Colonic mucosa (tissue), 4 donors: ENCODE data around the gene GNAT2. TPM values are rescaled to one million over a fixed set of nuclear protein-coding genes. Genes with fewer than 3 reads are reported as not detected.
A peak's percentile ranks its signal among the peaks of the same experiment; 100 is the strongest.

Experiments used
- DNase-seq: peaks from one replicate; pipeline ENCODE4 v3.0.0-alpha.2; 2020
- H3K27ac ChIP-seq: fragments of 200-600 bp; one replicate; pipeline ENCODE4 v1.8.0; 2021
- H3K27me3 ChIP-seq: fragments of 200-600 bp; one replicate; pipeline ENCODE4 v1.8.0; 2021
- H3K36me3 ChIP-seq: fragments of 200-600 bp; one replicate; pipeline ENCODE4 v1.8.0; 2021
- H3K4me1 ChIP-seq: fragments of 200-600 bp; one replicate; pipeline ENCODE4 v1.8.0; 2021; ENCODE audit warnings: mild to moderate bottlenecking
- H3K4me3 ChIP-seq: fragments of 200-600 bp; one replicate; pipeline ENCODE4 v1.8.0; 2021
- H3K9ac ChIP-seq, 2 donors: one replicate each; pipeline ENCODE4 v1.7.0; 2013; ENCODE audit warnings: control low read depth in 2 of 2, low read depth in 2 of 2, low read length in 2 of 2
- H3K9me3 ChIP-seq: fragments of 200-600 bp; one replicate; pipeline ENCODE4 v1.8.0; 2021
- CTCF ChIP-seq: fragments of 200-600 bp; IDR thresholded peaks from one replicate; pipeline ENCODE4 v1.8.0; 2022; ENCODE audit warnings: antibody characterized with exemption, mild to moderate bottlenecking
- intact Hi-C: fragments of 100-400 bp; cut with DNase I; formaldehyde crosslinking; loops from one replicate; pipeline ENCODE4 v1.14.1; 2022
- total RNA-seq, 2 donors: library from RNA; stranded (reverse); fragmentation: NEBNext Ultra II Directional in 1 of 2; extraction: Animal tissue kit (Norgen Biotek cat#: 25700) in 1 of 2; gene quantifications; one replicate each; pipeline ENCODE4 v1.2.1, GENCODE V29; 2021
- donor health status: healthy.
- donor health status: DM: no; HTN: no; CAD: no.
- donor health status: DM: no; HTN: no; CAD: no.

The GNAT2 gene
- total RNA-seq, 2 donors from 2014 or later, result 0.32 TPM; not detected in 1

GRCh38 chr1:109655615-109656519 lies 36.5 kb upstream of the GNAT2 start, which contains the start of gene GSTM4:
TSS of gene GSTM4 (plus strand) at chr1:109656099. CDS start at chr1:109656390, 291 bp downstream.
- peak within 1 kb of the TSS; percentile 85 to 98 for H3K9ac ChIP-seq
- peak within 1 kb of the TSS; percentile 62 for H3K27ac ChIP-seq
- no peaks in the 10 kb centered on the region for H3K9me3 ChIP-seq
- TF ChIP-seq CTCF, result no peak
- intact Hi-C loops, result no loop called here
- no peaks in the 10 kb centered on the region for H3K36me3 ChIP-seq
- peak; percentile 93 for DNase-seq
- no peaks in the 10 kb centered on the region for H3K4me1 ChIP-seq
- H3K27me3 ChIP-seq, result no peaks in the 10 kb centered on the region
- H3K4me3 ChIP-seq, result peak within 1 kb of the TSS; percentile 62

- no peak overlapping the region for H3K9ac ChIP-seq
- H3K4me1 ChIP-seq, result no peaks in the 10 kb centered on the region
- H3K4me3 ChIP-seq, result no peak overlapping the region
- H3K27me3 ChIP-seq, result no peaks in the 10 kb centered on the region
- no peak for TF ChIP-seq CTCF
- no peak overlapping the region for H3K27ac ChIP-seq
- no peak for DNase-seq
- no peaks in the 10 kb centered on the region for H3K36me3 ChIP-seq
- H3K9me3 ChIP-seq, result no peaks in the 10 kb centered on the region
- intact Hi-C loops, result no loop called here
Measured at GRCh38 chr1:109654519-109654918, 35.1 kb upstream of the GNAT2 start.

- Histone ChIP-seq H3K9me3 (no peaks in the 10 kb centered on the region), H3K4me3 (no peak overlapping the region), H3K9ac (no peak overlapping the region), H3K27me3 (no peaks in the 10 kb centered on the region), H3K4me1 (no peaks in the 10 kb centered on the region), H3K36me3 (no peaks in the 10 kb centered on the region), H3K27ac (no peak overlapping the region)
- intact Hi-C loops, result no loop called here
- no peak for DNase-seq
- no peak for TF ChIP-seq CTCF
Measured at GRCh38 chr1:109653306-109653705, 33.9 kb upstream of the GNAT2 start.

- Histone ChIP-seq H3K4me3 (no peak overlapping the region), H3K27me3 (no peaks in the 10 kb centered on the region), H3K9me3 (no peaks in the 10 kb centered on the region), H3K9ac (no peak overlapping the region), H3K4me1 (no peaks in the 10 kb centered on the region), H3K36me3 (no peaks in the 10 kb centered on the region), H3K27ac (no peak overlapping the region)
- DNase-seq, result no peak
- intact Hi-C loops, result no loop called here
- TF ChIP-seq CTCF, result no peak
Measured at GRCh38 chr1:109652402-109652801, 33.0 kb upstream of the GNAT2 start.

GRCh38 chr1:109650609-109651008 lies 31.2 kb upstream of the GNAT2 start:
- Histone ChIP-seq H3K27me3 (no peaks in the 10 kb centered on the region), H3K36me3 (no peaks in the 10 kb centered on the region), H3K9ac (no peak overlapping the region), H3K4me3 (no peak overlapping the region), H3K27ac (no peak overlapping the region), H3K4me1 (no peaks in the 10 kb centered on the region), H3K9me3 (no peaks in the 10 kb centered on the region)
- no peak for TF ChIP-seq CTCF
- intact Hi-C loops, result no loop called here
- no peak for DNase-seq
